SU-DHL-6 (cell line): Measurements from ENCODE around the gene PCDHA8.

Experiments used
- EZH2phosphoT487 ChIP-seq: fragments of 200-600 bp; sonication (generic), shearing (Covaris generic); conservative IDR thresholded peaks from 2 replicates; pipeline ENCODE4 v1.6.1; 2018; ENCODE audit warnings: mild to moderate bottlenecking, antibody characterized with exemption, low read length, moderate library complexity, mixed read lengths
- TF ChIP-seq, protein P1 (sequence below): fragments of 200-600 bp; sonication (generic); IDR thresholded peaks from one replicate; pipeline ENCODE4 v1.5.1; 2017; ENCODE audit warnings: antibody characterized with exemption, mild to moderate bottlenecking, low read length, moderate library complexity; ENCODE audit not compliant: insufficient read depth, poor library complexity, severe bottlenecking

DNA sequence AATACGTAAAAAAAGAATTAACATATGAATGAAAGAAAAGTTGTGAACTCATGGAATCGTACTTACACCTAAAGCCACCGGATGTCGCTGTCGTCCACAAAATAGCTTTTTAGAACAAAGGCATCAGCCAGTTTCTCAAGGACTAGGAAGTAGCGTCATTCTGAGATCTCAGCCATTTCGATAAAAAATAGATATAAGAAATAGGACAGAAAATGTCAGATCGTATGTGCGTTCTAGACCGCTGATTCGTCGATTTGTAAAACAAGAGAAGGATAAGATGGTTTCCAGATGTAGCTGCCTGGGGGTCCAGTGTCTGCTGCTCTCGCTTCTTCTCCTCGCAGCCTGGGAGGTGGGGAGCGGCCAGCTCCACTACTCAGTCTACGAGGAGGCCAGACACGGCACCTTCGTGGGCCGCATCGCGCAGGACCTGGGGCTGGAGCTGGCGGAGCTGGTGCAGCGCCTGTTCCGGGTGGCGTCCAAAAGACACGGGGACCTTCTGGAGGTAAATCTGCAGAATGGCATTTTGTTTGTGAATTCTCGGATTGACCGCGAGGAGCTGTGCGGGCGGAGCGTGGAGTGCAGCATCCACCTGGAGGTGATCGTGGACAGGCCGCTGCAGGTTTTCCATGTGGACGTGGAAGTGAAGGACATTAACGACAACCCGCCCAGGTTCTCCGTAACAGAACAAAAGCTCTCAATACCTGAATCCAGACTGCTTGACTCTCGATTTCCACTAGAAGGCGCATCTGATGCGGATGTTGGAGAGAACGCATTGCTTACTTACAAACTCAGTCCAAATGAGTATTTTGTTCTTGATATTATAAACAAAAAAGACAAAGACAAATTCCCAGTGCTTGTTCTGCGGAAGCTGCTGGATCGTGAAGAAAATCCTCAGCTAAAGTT is 15.0 kb downstream of the PCDHA8 start, which contains the start of gene PCDHA10:
- TF ChIP-seq, protein P1, sequence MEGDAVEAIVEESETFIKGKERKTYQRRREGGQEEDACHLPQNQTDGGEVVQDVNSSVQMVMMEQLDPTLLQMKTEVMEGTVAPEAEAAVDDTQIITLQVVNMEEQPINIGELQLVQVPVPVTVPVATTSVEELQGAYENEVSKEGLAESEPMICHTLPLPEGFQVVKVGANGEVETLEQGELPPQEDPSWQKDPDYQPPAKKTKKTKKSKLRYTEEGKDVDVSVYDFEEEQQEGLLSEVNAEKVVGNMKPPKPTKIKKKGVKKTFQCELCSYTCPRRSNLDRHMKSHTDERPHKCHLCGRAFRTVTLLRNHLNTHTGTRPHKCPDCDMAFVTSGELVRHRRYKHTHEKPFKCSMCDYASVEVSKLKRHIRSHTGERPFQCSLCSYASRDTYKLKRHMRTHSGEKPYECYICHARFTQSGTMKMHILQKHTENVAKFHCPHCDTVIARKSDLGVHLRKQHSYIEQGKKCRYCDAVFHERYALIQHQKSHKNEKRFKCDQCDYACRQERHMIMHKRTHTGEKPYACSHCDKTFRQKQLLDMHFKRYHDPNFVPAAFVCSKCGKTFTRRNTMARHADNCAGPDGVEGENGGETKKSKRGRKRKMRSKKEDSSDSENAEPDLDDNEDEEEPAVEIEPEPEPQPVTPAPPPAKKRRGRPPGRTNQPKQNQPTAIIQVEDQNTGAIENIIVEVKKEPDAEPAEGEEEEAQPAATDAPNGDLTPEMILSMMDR = peak; percentile 14
- TF ChIP-seq EZH2phosphoT487 = no peak
